Measurements from ENCODE around the gene MACROH2A2.
"Not testable (repeated sequence)": the region's sequence is repeated elsewhere in the genome, so short reads cannot be mapped to it uniquely, and the experiment has no call there.

MACROH2A2 gene

DNA sequence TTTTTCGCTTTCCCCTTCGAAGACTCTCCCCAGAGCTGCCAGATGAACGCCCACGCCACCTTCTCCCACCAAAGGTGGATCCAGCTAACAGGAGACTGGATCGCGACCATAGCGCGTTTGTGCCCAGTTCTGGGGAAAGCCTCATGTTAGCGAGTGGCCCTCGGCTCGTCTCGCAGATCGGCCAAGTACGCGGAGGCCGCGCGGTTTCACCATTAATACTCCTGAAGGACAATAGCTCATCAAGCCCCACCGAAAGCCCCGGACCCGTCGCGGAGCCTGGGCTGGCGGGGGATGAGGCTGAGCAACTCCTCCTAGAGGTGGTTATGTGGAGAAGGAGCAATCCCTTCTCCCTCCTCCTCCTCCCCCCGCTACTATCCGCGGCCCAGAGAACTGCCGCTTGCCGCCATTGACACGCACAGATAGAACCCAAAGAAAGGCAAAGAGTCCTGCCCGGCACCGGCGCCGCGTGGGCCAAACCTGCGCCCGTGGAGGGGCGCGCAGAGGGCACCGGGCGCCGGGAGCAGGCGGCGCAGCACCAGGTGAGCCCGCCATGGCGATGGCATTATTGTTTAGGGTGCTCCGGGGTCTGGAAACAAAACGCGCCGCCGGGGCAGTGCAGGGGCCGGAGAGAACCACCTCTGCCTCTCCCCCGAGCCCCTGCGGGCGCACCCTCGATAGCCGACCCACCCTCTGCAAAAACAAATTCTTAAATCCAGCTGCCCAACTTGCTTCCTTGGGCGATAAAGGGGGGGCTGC is at the start of gene MACROH2A2:
Gene MACROH2A2, plus strand, starts transcription at position 385 of the 756 bp plus-strand sequence. CDS start 22,813 bp downstream, outside the sequence.
- DNase-seq (ENCODE audit: low read depth in 2 of 2), result no peak

DNA sequence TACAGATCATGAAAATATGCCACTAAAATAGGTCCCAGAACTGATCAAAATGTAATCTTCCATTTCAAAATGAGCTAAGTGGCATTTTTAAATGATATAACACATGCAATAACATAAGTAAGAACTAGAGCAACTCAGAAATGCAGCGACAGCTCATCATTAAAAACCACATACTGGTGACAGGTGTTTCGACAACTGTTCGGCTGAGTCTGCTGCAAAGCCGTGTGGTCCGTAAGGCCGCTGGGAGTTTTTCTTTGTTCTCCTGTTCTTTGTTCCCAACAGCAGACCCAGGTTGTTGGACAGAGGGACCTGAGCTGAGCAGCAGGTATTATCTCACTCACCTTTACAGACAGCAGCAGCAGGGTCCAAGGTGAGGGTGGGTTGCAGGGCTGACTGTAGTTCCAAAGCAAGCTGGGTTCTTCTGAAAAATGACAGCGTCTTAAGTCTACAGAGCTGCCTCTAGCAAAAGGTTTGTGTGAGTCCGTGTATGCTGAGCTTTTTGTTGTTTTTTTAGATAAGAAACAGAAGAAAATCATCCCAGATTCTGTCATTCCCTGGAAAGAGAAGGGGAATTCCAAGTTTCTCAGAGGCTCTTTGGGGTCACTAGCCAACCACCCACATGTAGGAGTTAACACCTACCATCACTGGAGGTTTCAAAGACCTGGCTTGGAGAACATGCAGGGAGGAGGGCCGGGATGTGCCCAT is 45.4 kb upstream of the MACROH2A2 start:
- DNase-seq (ENCODE audit: low read depth in 2 of 2), result no peak

DNA sequence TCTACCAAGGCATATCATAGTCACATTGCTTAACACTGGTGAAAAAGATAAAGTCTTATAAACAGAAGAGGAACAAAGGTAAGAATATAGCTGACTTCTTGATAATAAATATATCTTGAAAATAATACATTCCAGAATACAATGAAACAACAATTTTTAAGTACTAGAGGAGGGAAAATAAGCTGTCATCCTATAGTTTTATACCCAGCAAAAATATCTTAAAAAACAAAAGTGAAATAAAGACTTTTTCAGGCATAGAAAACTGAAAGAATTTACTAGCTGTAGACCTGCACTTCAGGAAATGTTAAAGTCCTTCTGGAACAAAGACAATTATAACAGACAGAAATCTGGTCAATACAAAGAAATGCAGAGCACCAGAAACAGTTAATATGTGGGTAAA is 21.4 kb upstream of the MACROH2A2 start:
- DNase-seq (ENCODE audit: low read depth in 2 of 2), result no peak

- DNase-seq (ENCODE audit: low read depth in 2 of 2), result no peak
Measured at GRCh38 chr10:70032667-70033289, 19.9 kb upstream of the MACROH2A2 start.

DNA sequence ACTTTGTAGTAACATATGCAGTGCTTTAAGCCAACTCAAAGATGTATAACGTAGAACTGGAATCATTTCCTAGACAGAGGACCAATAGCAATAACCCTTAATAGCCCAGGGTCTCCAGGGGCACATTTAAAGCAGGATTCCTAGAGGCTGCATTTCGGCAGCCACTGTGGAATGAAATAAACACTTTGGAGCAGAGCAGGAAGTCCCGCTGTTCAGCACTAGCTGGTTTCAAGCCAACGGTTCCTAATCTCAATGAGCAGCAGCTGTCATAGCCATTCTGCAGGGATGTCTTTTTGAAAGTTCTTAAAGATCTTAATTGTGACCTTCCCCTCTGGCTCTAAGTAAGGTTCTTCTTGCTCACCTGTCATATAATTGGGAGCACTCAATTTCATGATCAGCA is 18.4 kb upstream of the MACROH2A2 start:
- no peak for DNase-seq (ENCODE audit: low read depth in 2 of 2)

DNA sequence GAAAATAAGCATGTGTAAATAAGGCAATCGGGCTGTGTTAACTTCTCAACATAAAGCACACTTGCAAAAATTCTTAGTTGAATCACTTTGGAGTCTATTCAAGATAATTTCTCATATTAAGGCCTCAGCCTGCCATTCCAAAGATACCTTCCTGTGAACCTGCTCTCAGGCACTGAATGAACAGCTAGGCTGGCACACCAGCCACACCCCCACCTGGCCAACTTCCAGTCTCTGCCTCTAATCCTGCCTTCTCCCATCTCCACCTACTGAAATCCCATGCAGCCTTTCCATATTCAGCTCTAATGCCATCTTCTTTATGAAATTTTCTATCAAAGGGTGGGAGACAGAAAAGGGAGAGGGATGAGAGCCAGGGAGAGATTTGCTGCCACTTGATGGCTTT is 17.1 kb upstream of the MACROH2A2 start:
- DNase-seq (ENCODE audit: low read depth in 2 of 2), result no peak

GRCh38 chr10:70038923-70039322 is 13.7 kb upstream of the MACROH2A2 start:
- no peak for DNase-seq (ENCODE audit: low read depth in 2 of 2)

DNA sequence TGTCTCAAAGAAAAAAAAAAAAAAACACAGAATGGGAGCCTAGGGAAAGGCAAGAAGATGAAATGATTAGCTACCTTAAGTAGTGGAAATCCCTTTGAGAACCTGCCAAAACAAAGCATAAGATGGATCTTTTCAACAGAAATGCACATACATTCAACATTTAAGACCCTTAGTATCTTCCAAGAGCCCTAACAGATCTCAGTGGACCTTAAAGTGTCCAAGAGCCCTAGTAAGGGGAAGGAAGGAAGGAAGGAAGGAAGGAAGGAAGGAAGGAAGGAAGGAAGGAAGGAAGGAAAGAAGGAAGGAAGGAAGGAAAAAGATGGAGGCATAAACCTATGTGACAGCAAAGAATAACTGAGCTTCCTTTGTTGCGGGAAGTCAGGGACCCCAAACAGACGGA is 11.6 kb upstream of the MACROH2A2 start:
- no peak for DNase-seq (ENCODE audit: low read depth in 2 of 2)

DNA sequence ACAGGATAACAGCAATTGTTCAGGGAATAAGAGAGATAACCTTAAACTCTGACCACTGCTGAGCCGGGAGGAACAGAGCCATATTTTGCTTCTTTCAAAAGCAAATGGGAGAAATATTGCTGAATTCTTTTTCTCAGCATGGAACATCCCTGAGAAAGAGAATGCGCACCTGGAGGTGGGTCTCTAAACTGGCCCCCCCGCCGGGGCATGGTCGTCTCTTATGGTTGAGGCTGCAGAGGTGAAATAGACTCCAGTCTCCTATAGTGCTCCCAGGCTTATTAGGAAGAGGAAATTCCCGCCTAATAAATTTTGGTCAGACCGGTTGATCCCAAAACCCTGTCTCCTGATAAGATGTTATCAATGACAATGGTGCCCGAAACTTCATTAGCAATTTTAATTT is 10.9 kb upstream of the MACROH2A2 start:
- DNase-seq (ENCODE audit: low read depth in 2 of 2), result not testable (repeated sequence)

GRCh38 chr10:70047066-70047465 is 5.6 kb upstream of the MACROH2A2 start:
- DNase-seq (ENCODE audit: low read depth in 2 of 2), result not testable (repeated sequence)

GRCh38 chr10:70048030-70048723 is 4.5 kb upstream of the MACROH2A2 start:
- DNase-seq (ENCODE audit: low read depth in 2 of 2), result no peak

DNA sequence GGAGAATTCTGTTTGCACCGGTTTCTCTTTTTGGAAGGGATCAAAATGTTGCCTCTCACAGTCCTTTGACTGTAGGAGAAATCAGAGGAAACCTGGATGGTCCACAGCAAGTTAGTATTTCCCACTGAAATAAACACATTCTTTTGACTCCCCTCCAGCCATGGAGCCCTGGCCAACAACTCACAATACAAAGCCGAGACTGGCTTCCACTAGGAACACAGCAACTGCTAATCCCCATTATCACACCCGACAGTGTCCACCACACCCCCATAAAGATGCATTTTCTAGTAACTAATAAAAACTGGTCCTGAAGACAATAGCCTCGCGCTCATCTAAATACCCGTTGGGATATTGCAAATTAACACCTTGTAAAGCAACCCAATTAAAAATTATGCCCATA is 798 bp upstream of the MACROH2A2 start:
- no peak for DNase-seq (ENCODE audit: low read depth in 2 of 2)

DNA sequence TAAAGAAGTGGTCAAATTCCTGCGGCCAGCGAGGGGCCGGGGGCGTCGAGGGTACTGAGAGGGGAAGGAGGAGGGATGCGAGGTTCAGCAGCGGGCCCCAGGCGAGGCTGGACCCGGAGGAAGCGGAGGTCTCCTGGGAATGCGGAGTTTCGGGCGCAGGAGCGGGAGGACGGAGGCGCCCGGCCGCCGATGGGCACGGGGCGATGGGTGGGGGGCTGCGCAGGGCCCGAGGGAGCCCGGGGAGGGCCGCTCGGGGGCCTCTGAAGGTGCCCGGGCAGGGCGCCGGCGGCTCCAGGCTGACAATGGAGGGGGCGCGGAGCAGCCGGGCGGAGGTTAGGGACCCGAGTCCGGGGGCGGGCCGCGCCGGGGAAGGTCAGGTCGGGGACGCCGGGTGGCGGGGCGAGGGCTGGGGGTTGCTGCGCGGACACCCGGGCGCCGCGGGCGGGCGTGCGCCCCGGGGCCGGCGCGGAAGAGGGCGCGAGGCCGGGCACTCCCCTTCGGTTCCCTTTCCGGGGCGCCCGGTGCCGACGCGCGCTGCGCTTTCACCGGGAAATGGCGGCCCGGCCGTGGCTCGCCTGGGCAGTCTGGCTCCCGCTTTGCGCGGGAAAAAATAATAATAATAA is 683 bp downstream of the MACROH2A2 start:
- DNase-seq (ENCODE audit: low read depth in 2 of 2), result no peak

- DNase-seq (ENCODE audit: low read depth in 2 of 2), result no peak
Measured at GRCh38 chr10:70053841-70054288, 1.2 kb downstream of the MACROH2A2 start.

DNA sequence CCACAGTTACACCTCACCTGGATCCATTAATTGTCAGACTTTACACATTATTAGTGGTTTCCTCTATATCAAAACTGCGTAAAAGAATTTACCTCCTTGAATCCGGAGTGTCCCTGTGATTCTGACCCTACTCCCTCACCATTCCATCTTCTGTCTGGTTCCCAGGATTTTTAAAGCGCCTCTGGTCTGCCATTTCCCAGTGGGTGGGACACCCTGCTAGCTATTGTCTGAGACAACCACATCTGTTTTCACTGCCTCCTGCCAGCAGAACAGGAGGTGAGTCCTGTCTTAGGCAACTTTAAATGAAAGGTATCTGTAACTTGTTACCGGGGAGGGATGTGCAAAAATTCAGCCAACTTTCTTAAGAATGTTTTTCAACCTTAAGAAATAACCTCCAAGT is 2.3 kb downstream of the MACROH2A2 start:
- DNase-seq (ENCODE audit: low read depth in 2 of 2), result no peak

DNA sequence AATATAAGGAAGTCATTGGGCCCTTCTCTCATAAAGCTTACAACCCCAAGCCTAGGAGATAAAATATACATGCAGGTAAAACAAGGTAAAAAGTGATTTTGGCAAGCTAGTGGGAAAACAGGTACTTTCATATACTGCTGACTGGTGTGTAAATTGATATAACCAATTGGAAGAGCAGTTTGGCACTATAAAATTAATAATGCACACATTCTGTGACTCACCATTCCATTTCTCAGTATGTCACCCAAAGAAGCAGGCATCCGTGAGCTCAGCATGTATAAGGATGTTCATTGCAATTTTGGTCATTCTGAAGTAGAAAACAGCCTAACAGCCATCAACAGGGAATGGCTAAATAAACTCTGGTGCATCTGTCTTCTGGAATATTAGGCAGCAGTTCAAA is 2.9 kb downstream of the MACROH2A2 start:
- DNase-seq (ENCODE audit: low read depth in 2 of 2), result no peak

- DNase-seq (ENCODE audit: low read depth in 2 of 2), result no peak
Measured at GRCh38 chr10:70057306-70057705, 4.7 kb downstream of the MACROH2A2 start.

- DNase-seq (ENCODE audit: low read depth in 2 of 2), result no peak
Measured at GRCh38 chr10:70060389-70060788, 7.7 kb downstream of the MACROH2A2 start.

- DNase-seq (ENCODE audit: low read depth in 2 of 2), result no peak
Measured at GRCh38 chr10:70063418-70064098, 10.9 kb downstream of the MACROH2A2 start.

DNA sequence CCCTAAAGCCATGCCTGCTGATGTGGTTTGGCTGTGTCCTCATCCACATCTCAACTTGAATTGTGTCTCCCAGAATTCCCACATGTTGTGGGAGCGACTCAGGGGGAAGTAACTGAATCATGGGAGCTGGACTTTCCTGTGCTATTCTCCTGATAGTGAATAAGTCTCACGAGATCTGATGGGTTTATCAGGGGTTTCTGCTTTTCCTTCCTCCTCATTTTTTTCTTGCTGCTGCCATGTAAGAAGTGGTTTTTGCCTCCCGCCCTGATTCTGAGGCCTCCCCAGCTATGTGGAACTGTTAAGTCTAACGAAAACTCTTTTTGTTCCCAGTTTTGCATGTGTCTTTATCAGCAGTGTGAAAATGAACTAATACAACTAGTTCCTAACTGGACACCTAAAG is 11.8 kb downstream of the MACROH2A2 start:
- DNase-seq (ENCODE audit: low read depth in 2 of 2), result no peak

GRCh38 chr10:70066190-70066589 is 13.5 kb downstream of the MACROH2A2 start:
- DNase-seq (ENCODE audit: low read depth in 2 of 2), result no peak

All from stimulated activated CD8-positive, alpha-beta memory T cell treated with anti-CD3 and anti-CD28 coated beads, Interleukin-7, amount 100 ng/mL, for 1 hour (primary cell).